Vagina (tissue), 2 donors: ENCODE measurements around the gene TEAD2. TPM values are rescaled to one million over a fixed set of nuclear protein-coding genes. Genes with fewer than 3 reads are reported as not detected.
A peak's percentile ranks its signal among the peaks of the same experiment; 100 is the strongest.
"Not testable (repeated sequence)": the region's sequence is repeated elsewhere in the genome, so short reads cannot be mapped to it uniquely, and the experiment has no call there.

Experiments used
- DNase-seq, 2 donors: peaks; one replicate each; pipeline ENCODE4 v3.0.0-alpha.2; 2017; ENCODE audit errors: extremely low spot score in 2 of 2
- H3K27ac ChIP-seq: fragments of 200-600 bp; sonication (generic); one replicate; pipeline ENCODE4 v1.5.1; 2019
- H3K27me3 ChIP-seq: fragments of 200-600 bp; sonication (generic); one replicate; pipeline ENCODE4 v1.5.1; 2019
- H3K36me3 ChIP-seq, 2 donors: fragments of 200-600 bp; sonication (generic); one replicate each; pipeline ENCODE4 v1.5.1; 2017 to 2019
- H3K4me1 ChIP-seq: fragments of 200-600 bp; sonication (generic); one replicate; pipeline ENCODE4 v1.5.1; 2019
- H3K4me3 ChIP-seq, 2 donors: fragments of 200-600 bp; sonication (generic); 1 replicate in 1 of 2; 2 replicates in 1 of 2; pipeline ENCODE4 v1.5.1; 2016 to 2019
- H3K9me3 ChIP-seq: fragments of 200-600 bp; sonication (generic); one replicate; pipeline ENCODE4 v1.5.1; 2019
- POLR2A ChIP-seq, 2 donors: fragments of 450-650 bp; IDR thresholded peaks; one replicate each; pipeline ENCODE4 v1.6.1; 2017; ENCODE audit warnings: antibody characterized with exemption in 2 of 2, mild to moderate bottlenecking in 2 of 2, moderate library complexity in 2 of 2
- POLR2AphosphoS5 ChIP-seq, 2 donors: sonication (generic); formaldehyde crosslinking; IDR thresholded peaks; one replicate each; pipeline ENCODE4 v1.9.0; 2017; ENCODE audit warnings: antibody characterized with exemption in 2 of 2, mild to moderate bottlenecking in 2 of 2, low read depth in 1 of 2; ENCODE audit not compliant: insufficient read depth in 1 of 2
- intact Hi-C: fragments of 100-400 bp; cut with DNase I; formaldehyde crosslinking; loops from one replicate; pipeline ENCODE4 v1.15.1; 2023
- microRNA-seq: library from miRNA; unstranded; fragments of <30 nt; microRNA quantifications from one replicate; pipeline ENCODE4, GENCODE V29; 2017; ENCODE audit warnings: borderline number of aligned reads, borderline replicate concordance
- small RNA-seq: library from RNA; depleted of rRNA; stranded (forward); fragments of <200 nt; gene quantifications from one replicate; pipeline ENCODE3, GENCODE V24; 2016
- total RNA-seq: library from RNA; depleted of rRNA; stranded (reverse); fragments of >200 nt; gene quantifications from one replicate; pipeline ENCODE4 v1.2.3, GENCODE V29; 2016
- TF ChIP-seq, protein P1 (sequence below), 3 experiments: fragments of 450-650 bp in 2 of 3; fragments of 200-600 bp in 1 of 3; sonication (generic) in 1 of 3; IDR thresholded peaks; one replicate each; pipeline ENCODE4 v1.5.1; 2017 to 2019; ENCODE audit warnings: antibody characterized with exemption in 3 of 3, mild to moderate bottlenecking in 2 of 3, moderate library complexity in 2 of 3

Gene TEAD2
- total RNA-seq, 1 donor from 2014 or later: 20.4 TPM

DNA sequence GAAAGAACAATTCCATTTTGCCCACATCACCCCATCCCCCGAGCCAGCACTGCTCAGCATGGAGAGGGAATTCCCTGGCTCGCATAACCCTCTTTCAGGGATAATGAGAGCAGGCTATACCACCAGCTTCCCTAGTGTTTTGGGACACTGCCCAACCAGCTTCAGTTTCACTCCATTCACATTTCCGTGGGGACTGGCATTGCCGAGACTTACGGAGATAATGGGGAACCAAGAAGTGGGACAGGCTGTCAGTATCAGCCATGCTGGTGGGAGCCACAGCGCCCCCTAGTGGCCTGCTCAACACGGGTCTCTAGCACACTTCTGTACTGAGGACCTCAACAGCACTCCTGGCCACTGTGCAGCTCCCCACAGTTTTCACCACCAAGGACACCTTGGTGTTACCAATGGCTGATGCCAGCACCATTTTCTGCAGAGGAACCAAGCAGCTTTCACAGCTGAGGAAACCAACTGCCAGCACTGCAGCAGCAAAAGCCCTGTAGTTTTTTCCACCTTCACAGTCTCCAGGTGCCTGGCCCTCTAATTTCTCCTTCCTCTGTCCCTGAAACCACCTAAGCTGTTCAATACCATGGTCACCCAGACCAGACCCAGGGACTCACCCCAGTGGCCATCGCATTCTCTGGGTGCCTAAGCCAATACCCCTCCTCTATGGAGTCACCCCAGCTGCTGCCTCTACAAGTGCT is 60.9 kb downstream of the TEAD2 start:
- TF ChIP-seq POLR2A (IDR thresholded peaks at IDR 0.05): no peak
- TF ChIP-seq, protein P1, sequence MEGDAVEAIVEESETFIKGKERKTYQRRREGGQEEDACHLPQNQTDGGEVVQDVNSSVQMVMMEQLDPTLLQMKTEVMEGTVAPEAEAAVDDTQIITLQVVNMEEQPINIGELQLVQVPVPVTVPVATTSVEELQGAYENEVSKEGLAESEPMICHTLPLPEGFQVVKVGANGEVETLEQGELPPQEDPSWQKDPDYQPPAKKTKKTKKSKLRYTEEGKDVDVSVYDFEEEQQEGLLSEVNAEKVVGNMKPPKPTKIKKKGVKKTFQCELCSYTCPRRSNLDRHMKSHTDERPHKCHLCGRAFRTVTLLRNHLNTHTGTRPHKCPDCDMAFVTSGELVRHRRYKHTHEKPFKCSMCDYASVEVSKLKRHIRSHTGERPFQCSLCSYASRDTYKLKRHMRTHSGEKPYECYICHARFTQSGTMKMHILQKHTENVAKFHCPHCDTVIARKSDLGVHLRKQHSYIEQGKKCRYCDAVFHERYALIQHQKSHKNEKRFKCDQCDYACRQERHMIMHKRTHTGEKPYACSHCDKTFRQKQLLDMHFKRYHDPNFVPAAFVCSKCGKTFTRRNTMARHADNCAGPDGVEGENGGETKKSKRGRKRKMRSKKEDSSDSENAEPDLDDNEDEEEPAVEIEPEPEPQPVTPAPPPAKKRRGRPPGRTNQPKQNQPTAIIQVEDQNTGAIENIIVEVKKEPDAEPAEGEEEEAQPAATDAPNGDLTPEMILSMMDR (IDR thresholded peaks at IDR 0.05): peak; percentile 43 to 61 (median 58)
- no peaks in the 10 kb centered on the region for H3K4me1 ChIP-seq
- DNase-seq: no peak
- H3K27ac ChIP-seq: no peak overlapping the region
- H3K4me3 ChIP-seq: no peak overlapping the region
- H3K36me3 ChIP-seq: no peaks in the 10 kb centered on the region
- no peaks in the 10 kb centered on the region for H3K9me3 ChIP-seq
- intact Hi-C loops: no loop called here
- H3K27me3 ChIP-seq: no peaks in the 10 kb centered on the region

DNA sequence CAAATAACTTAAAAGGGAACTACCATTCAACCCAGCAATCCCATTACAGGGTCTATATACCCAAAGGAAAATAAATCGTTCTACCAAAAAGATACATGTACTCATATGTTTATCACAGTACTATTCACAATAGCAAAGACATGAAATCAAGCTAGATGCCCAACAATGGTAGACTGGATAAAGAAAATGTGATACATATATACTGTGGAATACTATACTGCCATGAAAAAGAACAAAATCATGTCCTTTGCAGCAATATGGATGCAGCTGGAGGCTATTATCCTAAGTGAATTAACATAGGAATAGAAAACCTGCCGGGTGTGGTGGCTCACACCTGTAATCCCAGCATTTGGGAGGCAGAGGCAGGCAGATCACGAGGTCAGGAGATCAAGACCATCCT is 63.6 kb downstream of the TEAD2 start:
- intact Hi-C loops, H3K27ac ChIP-seq, H3K36me3 ChIP-seq, H3K27me3 ChIP-seq, H3K4me1 ChIP-seq, DNase-seq, H3K4me3 ChIP-seq, H3K9me3 ChIP-seq: not testable (repeated sequence)

DNA sequence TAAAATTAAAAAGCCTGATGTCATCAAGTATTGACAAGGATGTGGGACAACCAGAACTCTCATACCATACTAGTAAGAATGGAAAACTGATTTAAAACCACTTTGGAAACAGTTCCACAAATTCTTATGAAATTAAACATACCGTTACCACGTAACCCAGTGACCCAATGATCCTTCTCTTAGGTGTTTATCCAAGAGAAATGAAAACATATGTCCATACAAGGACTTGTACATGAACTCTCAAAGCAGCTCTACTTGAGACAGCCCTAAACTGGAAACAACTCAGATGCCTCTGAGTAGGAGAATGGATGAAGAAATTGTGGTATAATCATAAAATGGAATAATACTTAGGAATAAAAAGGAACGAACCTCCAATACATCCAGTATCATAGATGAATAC is 64.8 kb downstream of the TEAD2 start:
- Histone ChIP-seq H3K9me3 (no peaks in the 10 kb centered on the region), H3K27ac (no peak overlapping the region), H3K4me1 (no peaks in the 10 kb centered on the region), H3K4me3 (no peak overlapping the region), H3K36me3 (no peaks in the 10 kb centered on the region), H3K27me3 (no peaks in the 10 kb centered on the region)
- TF ChIP-seq POLR2AphosphoS5 (IDR thresholded peaks at IDR 0.05; ENCODE audit: insufficient read depth in 1 of 2, low read depth in 1 of 2): no peak
- TF ChIP-seq, protein P1 (IDR thresholded peaks at IDR 0.05): no peak
- no peak for TF ChIP-seq POLR2A (IDR thresholded peaks at IDR 0.05)
- intact Hi-C loops: no loop called here
- DNase-seq: no peak

DNA sequence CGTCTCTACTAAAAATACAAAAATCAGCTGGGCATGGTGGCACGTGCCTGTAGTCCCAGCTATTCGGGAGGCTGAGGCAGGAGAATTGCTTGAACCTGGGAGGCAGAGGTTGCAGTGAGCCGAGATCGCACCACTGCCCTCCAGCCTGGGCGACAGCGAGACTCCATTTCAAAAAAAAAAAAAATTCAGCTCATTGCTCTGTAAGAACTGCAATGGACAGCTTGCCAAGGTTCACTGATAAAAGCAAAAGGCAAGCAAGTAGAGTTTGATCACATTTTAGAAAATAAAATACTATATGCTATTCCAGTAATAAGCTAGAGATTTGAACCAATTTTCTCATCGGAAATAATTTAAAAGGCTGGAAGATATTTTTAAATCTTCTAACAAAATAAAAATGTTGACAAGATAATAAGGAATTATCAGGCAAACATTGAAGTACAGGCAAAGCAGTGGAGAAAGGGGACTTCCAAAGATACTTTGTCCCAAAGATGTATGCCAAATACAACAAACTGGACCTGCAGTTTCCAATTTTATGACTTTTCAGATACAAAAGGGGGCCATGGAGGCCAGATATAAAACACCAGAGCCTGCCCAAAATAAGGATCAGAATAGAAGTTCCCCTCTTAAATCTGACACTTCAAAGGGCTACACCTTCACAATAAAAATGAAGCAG is 66.9 kb downstream of the TEAD2 start:
- intact Hi-C loops: no loop called here
- Histone ChIP-seq H3K4me3 (no peak overlapping the region), H3K27ac (no peak overlapping the region), H3K36me3 (no peaks in the 10 kb centered on the region), H3K4me1 (no peaks in the 10 kb centered on the region), H3K9me3 (no peaks in the 10 kb centered on the region), H3K27me3 (no peaks in the 10 kb centered on the region)
- TF ChIP-seq POLR2AphosphoS5 (IDR thresholded peaks at IDR 0.05; ENCODE audit: insufficient read depth in 1 of 2, low read depth in 1 of 2): no peak
- TF ChIP-seq, protein P1 (IDR thresholded peaks at IDR 0.05): no peak
- no peak for TF ChIP-seq POLR2A (IDR thresholded peaks at IDR 0.05)
- DNase-seq: no peak

DNA sequence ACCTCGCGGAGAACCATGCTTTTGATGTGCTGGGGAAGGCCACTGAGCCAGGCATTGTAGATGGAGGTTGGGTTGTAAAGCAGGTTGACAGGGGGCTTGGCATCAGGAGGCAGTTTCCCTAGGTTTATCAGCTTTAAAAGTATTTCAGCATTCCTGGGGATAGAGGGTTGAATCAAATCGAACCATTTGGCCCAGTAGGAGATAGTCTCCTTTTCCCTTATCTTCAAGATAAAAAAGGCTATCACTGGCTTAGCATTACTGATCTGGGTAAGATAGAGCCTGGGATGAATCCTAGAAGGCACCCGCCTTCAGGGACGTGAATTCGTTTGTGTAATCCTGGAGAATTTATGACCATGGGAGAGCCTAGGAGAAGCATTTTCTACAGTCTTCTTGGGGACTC is 67.8 kb downstream of the TEAD2 start:
- Histone ChIP-seq H3K4me3 (no peak overlapping the region), H3K9me3 (no peaks in the 10 kb centered on the region), H3K27ac (no peak overlapping the region), H3K36me3 (no peaks in the 10 kb centered on the region), H3K4me1 (no peaks in the 10 kb centered on the region), H3K27me3 (no peaks in the 10 kb centered on the region)
- TF ChIP-seq, protein P1 (IDR thresholded peaks at IDR 0.05): no peak
- TF ChIP-seq POLR2AphosphoS5 (IDR thresholded peaks at IDR 0.05; ENCODE audit: insufficient read depth in 1 of 2, low read depth in 1 of 2) (no peak), POLR2A (IDR thresholded peaks at IDR 0.05) (no peak)
- intact Hi-C loops: no loop called here
- no peak for DNase-seq

Small RNAs within 50 kb of the gene (microRNA-seq; reads per million reads assigned to microRNA genes)
- not detected for gene MIR4324

Small RNAs within 50 kb of the gene (small RNA-seq; reads per million reads assigned to genes)
- not detected for gene MIR4324

Other genes with a start within 250 kb of the TEAD2 start
- gene LIN7B, start 248.0 kb downstream of the TEAD2 start, total RNA-seq: 23.8 TPM
- gene C19orf73, start 243.3 kb downstream of the TEAD2 start, total RNA-seq: not detected
- 4.7 TPM for gene PPFIA3, start 242.9 kb downstream of the TEAD2 start, total RNA-seq
- 0.25 TPM for gene HRC, start 207.0 kb downstream of the TEAD2 start, total RNA-seq
- gene TRPM4, start 204.6 kb downstream of the TEAD2 start, total RNA-seq: 22.8 TPM
- 2.5 TPM for gene SLC6A16, start 37.2 kb downstream of the TEAD2 start, total RNA-seq
- gene CD37, start 27.0 kb downstream of the TEAD2 start, total RNA-seq: 22.1 TPM
- not detected for gene DKKL1, start 1.5 kb upstream of the TEAD2 start, total RNA-seq
- not detected for gene KASH5, start 25.8 kb upstream of the TEAD2 start, total RNA-seq
- not detected for gene PTH2, start 61.0 kb upstream of the TEAD2 start, total RNA-seq
- not detected for gene GFY, start 63.0 kb upstream of the TEAD2 start, total RNA-seq
- gene SLC17A7, start 79.1 kb upstream of the TEAD2 start, total RNA-seq: 0.74 TPM
- gene PIH1D1, start 89.4 kb upstream of the TEAD2 start, total RNA-seq: 96.3 TPM
- gene ALDH16A1, start 90.8 kb upstream of the TEAD2 start, total RNA-seq: 29.5 TPM
- gene FLT3LG, start 111.8 kb upstream of the TEAD2 start, total RNA-seq: 10.1 TPM
- gene RPL13A, start 125.2 kb upstream of the TEAD2 start, total RNA-seq: 3,900 TPM
- gene RPS11, start 134.0 kb upstream of the TEAD2 start, total RNA-seq: 4,897 TPM
- 166 TPM for gene FCGRT, start 150.2 kb upstream of the TEAD2 start, total RNA-seq
- 22.6 TPM for gene RCN3, start 165.6 kb upstream of the TEAD2 start, total RNA-seq
- gene NOSIP, start 218.1 kb upstream of the TEAD2 start, total RNA-seq: 72.2 TPM
- gene PRRG2, start 218.9 kb upstream of the TEAD2 start, total RNA-seq: 5.4 TPM
- gene PRR12, start 228.8 kb upstream of the TEAD2 start, total RNA-seq: 15.5 TPM